GM23338 (cell line): ENCODE results near the gene MANBA. TPM values are rescaled to one million over a fixed set of nuclear protein-coding genes. Genes with fewer than 3 reads are reported as not detected.

Source experiments
- ATAC-seq: fragments of 200-7000 bp; cut with Tn5 transposase; 3 replicates; pipeline ENCODE4 v1.9.1; 2020
- DNase-seq: peaks from one replicate; pipeline ENCODE4 v3.0.0-alpha.2; 2015; ENCODE audit warnings: low spot score
- H2AFZ ChIP-seq: fragments of 200-600 bp; sonication (generic); 2 replicates; pipeline ENCODE4 v1.8.0; 2016; ENCODE audit warnings: antibody characterized with exemption, mild to moderate bottlenecking, moderate library complexity
- H3F3A ChIP-seq: fragments of 200-600 bp; sonication (generic); replicated peaks from 2 replicates; pipeline ENCODE4 v1.8.0; 2017; ENCODE audit warnings: antibody characterized with exemption, mixed run types, low read depth
- H3K27ac ChIP-seq: fragments of 200-600 bp; sonication (generic); 2 replicates; pipeline ENCODE4 v1.6.1; 2016; ENCODE audit warnings: low read depth
- H3K27me3 ChIP-seq: fragments of 200-600 bp; sonication (generic); 2 replicates; pipeline ENCODE4 v1.8.0; 2016; ENCODE audit warnings: mild to moderate bottlenecking, mixed run types, moderate library complexity; ENCODE audit not compliant: insufficient read depth
- H3K36me3 ChIP-seq: fragments of 200-600 bp; sonication (generic); 2 replicates; pipeline ENCODE4 v1.8.0; 2016; ENCODE audit warnings: mild to moderate bottlenecking; ENCODE audit not compliant: insufficient read depth
- H3K4me1 ChIP-seq: fragments of 200-600 bp; sonication (generic); 2 replicates; pipeline ENCODE4 v1.8.0; 2016; ENCODE audit warnings: mild to moderate bottlenecking, moderate library complexity; ENCODE audit not compliant: insufficient read depth
- H3K4me2 ChIP-seq: fragments of 200-600 bp; sonication (generic); 2 replicates; pipeline ENCODE4 v1.7.1; 2017; ENCODE audit warnings: mixed run types
- H3K4me3 ChIP-seq: fragments of 200-600 bp; sonication (generic); 2 replicates; pipeline ENCODE4 v1.6.1; 2016; ENCODE audit warnings: mixed run types
- H3K79me2 ChIP-seq: fragments of 200-600 bp; sonication (generic); replicated peaks from 2 replicates; pipeline ENCODE4 v1.8.0; 2017; ENCODE audit warnings: mild to moderate bottlenecking; ENCODE audit not compliant: insufficient read depth
- H3K9me2 ChIP-seq: fragments of 200-600 bp; sonication (generic); 2 replicates; pipeline ENCODE4 v1.8.0; 2017; ENCODE audit not compliant: insufficient read depth
- H4K20me1 ChIP-seq: fragments of 200-600 bp; sonication (generic); replicated peaks from 2 replicates; pipeline ENCODE4 v1.8.0; 2017; ENCODE audit warnings: mild to moderate bottlenecking; ENCODE audit not compliant: insufficient read depth
- H3K27ac Mint-ChIP-seq: 2 replicates; pipeline ENCODE4 v1.8.0; 2020; ENCODE audit warnings: inconsistent platforms, mild to moderate bottlenecking, moderate library complexity, mixed read lengths
- H3K27me3 Mint-ChIP-seq: 3 replicates; pipeline ENCODE4 v1.8.0; 2022; ENCODE audit warnings: low read depth, mild to moderate bottlenecking, moderate library complexity, mixed read lengths, inconsistent platforms; ENCODE audit not compliant: insufficient read depth, poor library complexity
- H3K36me3 Mint-ChIP-seq: 3 replicates; pipeline ENCODE4 v1.8.0; 2021; ENCODE audit warnings: low read depth, mild to moderate bottlenecking, inconsistent platforms, moderate library complexity, mixed read lengths
- H3K4me1 Mint-ChIP-seq: 3 replicates; pipeline ENCODE4 v1.8.0; 2020; ENCODE audit warnings: mild to moderate bottlenecking, inconsistent platforms, mixed read lengths
- H3K4me3 Mint-ChIP-seq: 3 replicates; pipeline ENCODE4 v1.8.0; 2021; ENCODE audit warnings: moderate library complexity, mild to moderate bottlenecking, inconsistent platforms, mixed read lengths
- H3K9me3 Mint-ChIP-seq: 3 replicates; pipeline ENCODE4 v1.8.0; 2020; ENCODE audit warnings: moderate library complexity, mild to moderate bottlenecking, inconsistent platforms, mixed read lengths
- EZH2phosphoT487 ChIP-seq: fragments of 200-600 bp; sonication (generic); IDR thresholded peaks from one replicate; pipeline ENCODE4 v1.8.1; 2018; ENCODE audit warnings: antibody characterized with exemption; ENCODE audit not compliant: unreplicated experiment
- JUNB ChIP-seq: IDR thresholded peaks from one replicate; pipeline ENCODE4 v1.6.1; 2016; ENCODE audit warnings: antibody characterized with exemption; ENCODE audit not compliant: unreplicated experiment
- NANOG ChIP-seq: IDR thresholded peaks from 2 replicates; pipeline ENCODE4 v1.6.1; 2016; ENCODE audit warnings: antibody characterized with exemption, borderline replicate concordance
- POLR2AphosphoS5 ChIP-seq: IDR thresholded peaks from 2 replicates; pipeline ENCODE4 v1.6.1; 2016; ENCODE audit warnings: antibody characterized with exemption, low read depth
- ZNF331 ChIP-seq: fragments of 250-450 bp; sonication (Bioruptor Pico); IDR thresholded peaks from 2 replicates; pipeline ENCODE4 v1.5.0; 2020; ENCODE audit warnings: low read depth, mild to moderate bottlenecking, moderate library complexity
- polyA plus RNA-seq: library from polyadenylated mRNA; unstranded; fragments of >200 nt; fragmentation: Nextera tagmentation; extraction: Ambion mirVana; gene quantifications from 2 replicates; pipeline ENCODE4 v1.2.1, GENCODE V29; 2016
- total RNA-seq: library from RNA; depleted of rRNA; stranded (reverse); fragments of >200 nt; shearing (Covaris generic); gene quantifications from 2 replicates; pipeline ENCODE4 v1.2.3, GENCODE V29; 2014
- TF ChIP-seq, protein P1 (sequence below): fragments of 250-450 bp; sonication (Bioruptor Pico); IDR thresholded peaks from 2 replicates; pipeline ENCODE4 v1.5.0; 2020; ENCODE audit warnings: mild to moderate bottlenecking, moderate library complexity
- TF ChIP-seq, protein P2 (sequence below), 2 experiments: fragments of 200-600 bp in 1 of 2; sonication (generic) in 1 of 2; conservative IDR thresholded peaks; 2 replicates each; pipeline versions ENCODE4 v1.5.1 to v1.6.1; 2016 to 2017; ENCODE audit warnings: antibody characterized with exemption in 2 of 2, low read depth in 2 of 2, mild to moderate bottlenecking in 2 of 2, moderate library complexity in 1 of 2

Gene MANBA
- total and polyA plus RNA-seq, 2 experiments from 2014 or later = 13.2 to 54.3 TPM

GRCh38 chr4:102774254-102774653, 13.5 kb upstream of the MANBA start (continued):
- TF ChIP-seq, protein P1, sequence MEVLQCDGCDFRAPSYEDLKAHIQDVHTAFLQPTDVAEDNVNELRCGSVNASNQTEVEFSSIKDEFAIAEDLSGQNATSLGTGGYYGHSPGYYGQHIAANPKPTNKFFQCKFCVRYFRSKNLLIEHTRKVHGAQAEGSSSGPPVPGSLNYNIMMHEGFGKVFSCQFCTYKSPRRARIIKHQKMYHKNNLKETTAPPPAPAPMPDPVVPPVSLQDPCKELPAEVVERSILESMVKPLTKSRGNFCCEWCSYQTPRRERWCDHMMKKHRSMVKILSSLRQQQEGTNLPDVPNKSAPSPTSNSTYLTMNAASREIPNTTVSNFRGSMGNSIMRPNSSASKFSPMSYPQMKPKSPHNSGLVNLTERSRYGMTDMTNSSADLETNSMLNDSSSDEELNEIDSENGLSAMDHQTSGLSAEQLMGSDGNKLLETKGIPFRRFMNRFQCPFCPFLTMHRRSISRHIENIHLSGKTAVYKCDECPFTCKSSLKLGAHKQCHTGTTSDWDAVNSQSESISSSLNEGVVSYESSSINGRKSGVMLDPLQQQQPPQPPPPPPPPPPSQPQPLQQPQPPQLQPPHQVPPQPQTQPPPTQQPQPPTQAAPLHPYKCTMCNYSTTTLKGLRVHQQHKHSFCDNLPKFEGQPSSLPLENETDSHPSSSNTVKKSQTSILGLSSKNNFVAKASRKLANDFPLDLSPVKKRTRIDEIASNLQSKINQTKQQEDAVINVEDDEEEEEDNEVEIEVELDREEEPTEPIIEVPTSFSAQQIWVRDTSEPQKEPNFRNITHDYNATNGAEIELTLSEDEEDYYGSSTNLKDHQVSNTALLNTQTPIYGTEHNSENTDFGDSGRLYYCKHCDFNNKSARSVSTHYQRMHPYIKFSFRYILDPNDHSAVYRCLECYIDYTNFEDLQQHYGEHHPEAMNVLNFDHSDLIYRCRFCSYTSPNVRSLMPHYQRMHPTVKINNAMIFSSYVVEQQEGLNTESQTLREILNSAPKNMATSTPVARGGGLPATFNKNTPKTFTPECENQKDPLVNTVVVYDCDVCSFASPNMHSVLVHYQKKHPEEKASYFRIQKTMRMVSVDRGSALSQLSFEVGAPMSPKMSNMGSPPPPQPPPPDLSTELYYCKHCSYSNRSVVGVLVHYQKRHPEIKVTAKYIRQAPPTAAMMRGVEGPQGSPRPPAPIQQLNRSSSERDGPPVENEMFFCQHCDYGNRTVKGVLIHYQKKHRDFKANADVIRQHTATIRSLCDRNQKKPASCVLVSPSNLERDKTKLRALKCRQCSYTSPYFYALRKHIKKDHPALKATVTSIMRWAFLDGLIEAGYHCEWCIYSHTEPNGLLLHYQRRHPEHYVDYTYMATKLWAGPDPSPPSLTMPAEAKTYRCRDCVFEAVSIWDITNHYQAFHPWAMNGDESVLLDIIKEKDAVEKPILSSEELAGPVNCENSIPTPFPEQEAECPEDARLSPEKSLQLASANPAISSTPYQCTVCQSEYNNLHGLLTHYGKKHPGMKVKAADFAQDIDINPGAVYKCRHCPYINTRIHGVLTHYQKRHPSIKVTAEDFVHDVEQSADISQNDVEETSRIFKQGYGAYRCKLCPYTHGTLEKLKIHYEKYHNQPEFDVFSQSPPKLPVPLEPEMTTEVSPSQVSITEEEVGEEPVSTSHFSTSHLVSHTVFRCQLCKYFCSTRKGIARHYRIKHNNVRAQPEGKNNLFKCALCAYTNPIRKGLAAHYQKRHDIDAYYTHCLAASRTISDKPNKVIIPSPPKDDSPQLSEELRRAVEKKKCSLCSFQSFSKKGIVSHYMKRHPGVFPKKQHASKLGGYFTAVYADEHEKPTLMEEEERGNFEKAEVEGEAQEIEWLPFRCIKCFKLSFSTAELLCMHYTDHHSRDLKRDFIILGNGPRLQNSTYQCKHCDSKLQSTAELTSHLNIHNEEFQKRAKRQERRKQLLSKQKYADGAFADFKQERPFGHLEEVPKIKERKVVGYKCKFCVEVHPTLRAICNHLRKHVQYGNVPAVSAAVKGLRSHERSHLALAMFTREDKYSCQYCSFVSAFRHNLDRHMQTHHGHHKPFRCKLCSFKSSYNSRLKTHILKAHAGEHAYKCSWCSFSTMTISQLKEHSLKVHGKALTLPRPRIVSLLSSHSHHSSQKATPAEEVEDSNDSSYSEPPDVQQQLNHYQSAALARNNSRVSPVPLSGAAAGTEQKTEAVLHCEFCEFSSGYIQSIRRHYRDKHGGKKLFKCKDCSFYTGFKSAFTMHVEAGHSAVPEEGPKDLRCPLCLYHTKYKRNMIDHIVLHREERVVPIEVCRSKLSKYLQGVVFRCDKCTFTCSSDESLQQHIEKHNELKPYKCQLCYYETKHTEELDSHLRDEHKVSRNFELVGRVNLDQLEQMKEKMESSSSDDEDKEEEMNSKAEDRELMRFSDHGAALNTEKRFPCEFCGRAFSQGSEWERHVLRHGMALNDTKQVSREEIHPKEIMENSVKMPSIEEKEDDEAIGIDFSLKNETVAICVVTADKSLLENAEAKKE (CRISPR knock-in tag) = no peak
- TF ChIP-seq JUNB = no peak
- no peak for TF ChIP-seq POLR2AphosphoS5
- no peak for TF ChIP-seq NANOG
- TF ChIP-seq, protein P2, sequence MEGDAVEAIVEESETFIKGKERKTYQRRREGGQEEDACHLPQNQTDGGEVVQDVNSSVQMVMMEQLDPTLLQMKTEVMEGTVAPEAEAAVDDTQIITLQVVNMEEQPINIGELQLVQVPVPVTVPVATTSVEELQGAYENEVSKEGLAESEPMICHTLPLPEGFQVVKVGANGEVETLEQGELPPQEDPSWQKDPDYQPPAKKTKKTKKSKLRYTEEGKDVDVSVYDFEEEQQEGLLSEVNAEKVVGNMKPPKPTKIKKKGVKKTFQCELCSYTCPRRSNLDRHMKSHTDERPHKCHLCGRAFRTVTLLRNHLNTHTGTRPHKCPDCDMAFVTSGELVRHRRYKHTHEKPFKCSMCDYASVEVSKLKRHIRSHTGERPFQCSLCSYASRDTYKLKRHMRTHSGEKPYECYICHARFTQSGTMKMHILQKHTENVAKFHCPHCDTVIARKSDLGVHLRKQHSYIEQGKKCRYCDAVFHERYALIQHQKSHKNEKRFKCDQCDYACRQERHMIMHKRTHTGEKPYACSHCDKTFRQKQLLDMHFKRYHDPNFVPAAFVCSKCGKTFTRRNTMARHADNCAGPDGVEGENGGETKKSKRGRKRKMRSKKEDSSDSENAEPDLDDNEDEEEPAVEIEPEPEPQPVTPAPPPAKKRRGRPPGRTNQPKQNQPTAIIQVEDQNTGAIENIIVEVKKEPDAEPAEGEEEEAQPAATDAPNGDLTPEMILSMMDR (conservative IDR thresholded peaks at IDR 0.05; ENCODE audit: low read depth in 2 of 2) = no peak

DNA sequence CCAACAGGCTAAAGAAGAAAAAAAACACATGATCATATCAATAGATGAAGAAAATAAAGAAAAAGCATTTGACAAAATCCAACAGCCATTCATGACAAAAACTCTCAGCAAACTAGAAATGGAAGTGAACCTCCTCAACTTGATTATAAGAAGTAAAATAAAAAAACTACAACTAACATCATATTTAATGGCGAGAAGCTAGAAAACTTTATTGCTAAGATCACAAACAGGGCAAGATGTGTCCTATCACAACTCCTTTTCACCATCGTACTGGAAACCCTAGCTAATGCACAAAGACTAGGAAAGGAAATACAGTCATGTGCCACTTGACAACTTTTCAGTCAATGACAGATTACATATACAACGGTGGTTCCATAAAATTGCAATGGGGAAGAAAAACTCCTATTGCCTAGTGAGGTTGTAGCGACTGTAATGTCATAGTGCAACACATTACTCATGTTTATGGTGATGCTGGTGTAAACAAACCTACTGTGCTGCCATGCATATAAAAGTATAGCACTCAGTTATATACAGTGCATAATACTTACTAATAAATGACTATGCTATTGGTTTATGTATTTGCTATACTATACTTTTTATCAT, 12.1 kb upstream of the MANBA start:
- Histone ChIP-seq H3K79me2 (no peaks in the 10 kb centered on the region), H3K27me3 (no peaks in the 10 kb centered on the region), H3K36me3 (no peaks in the 10 kb centered on the region), H3F3A (no peaks in the 10 kb centered on the region), H3K9me2 (no peaks in the 10 kb centered on the region), H3K27ac (no peak overlapping the region), H4K20me1 (no peaks in the 10 kb centered on the region), H3K4me2 (no peak overlapping the region), H3K4me1 (no peaks in the 10 kb centered on the region), H3K4me3 (no peak overlapping the region), H2AFZ (no peak overlapping the region)
- ATAC-seq = no peak
- no peaks in the 10 kb centered on the region for H3K4me1 Mint-ChIP-seq
- H3K36me3 Mint-ChIP-seq = no peaks in the 10 kb centered on the region
- no peaks in the 10 kb centered on the region for H3K27me3 Mint-ChIP-seq
- DNase-seq = no peak
- no peak overlapping the region for H3K4me3 Mint-ChIP-seq
- no peaks in the 10 kb centered on the region for H3K9me3 Mint-ChIP-seq
- H3K27ac Mint-ChIP-seq = no peak overlapping the region
- TF ChIP-seq ZNF331 (CRISPR knock-in tag) (no peak), EZH2phosphoT487 (no peak), NANOG (no peak)
- TF ChIP-seq, protein P1 (CRISPR knock-in tag) = no peak
